ENCODE results near the gene MBOAT1. TPM values are rescaled to one million over a fixed set of nuclear protein-coding genes. Genes with fewer than 3 reads are reported as not detected.
"Not testable (repeated sequence)": the region's sequence is repeated elsewhere in the genome, so short reads cannot be mapped to it uniquely, and the experiment has no call there.

Gene MBOAT1
- total RNA-seq, 4 donors from 2014 or later: 0.61 to 1.8 (median 1.1) TPM

GRCh38 chr6:20246125-20246524, 33.9 kb upstream of the MBOAT1 start:
- TF ChIP-seq CTCF (IDR thresholded peaks at IDR 0.05 in 4 of 5, conservative IDR thresholded peaks at IDR 0.05 in 1 of 5): no peak
- TF ChIP-seq POLR2A (IDR thresholded peaks at IDR 0.05): no peak
- H3K9me3 ChIP-seq: no peaks in the 10 kb centered on the region
- no peaks in the 10 kb centered on the region for H3K27me3 ChIP-seq
- no peaks in the 10 kb centered on the region for H3K4me1 ChIP-seq
- in situ Hi-C loops (cut with MboI; ENCODE audit: low sequenced_read_pairs in 4 of 4) (no loop called here), intact Hi-C loops (cut with DNase I; ENCODE audit: low total_unique reads) (no loop called here)
- ATAC-seq (no peak), DNase-seq (no peak)
- H3K4me3 ChIP-seq: no peak overlapping the region
- H3K27ac ChIP-seq: no peak overlapping the region
- no peaks in the 10 kb centered on the region for H3K36me3 ChIP-seq

- ATAC-seq; in situ Hi-C loops (cut with MboI; ENCODE audit: low sequenced_read_pairs in 4 of 4); intact Hi-C loops (cut with DNase I; ENCODE audit: low total_unique reads); H3K27ac ChIP-seq; H3K4me1 ChIP-seq; DNase-seq; H3K9me3 ChIP-seq; H3K4me3 ChIP-seq; H3K27me3 ChIP-seq; H3K36me3 ChIP-seq: not testable (repeated sequence)
Measured at GRCh38 chr6:20244807-20245681, 32.8 kb upstream of the MBOAT1 start.

GRCh38 chr6:20243288-20243687, 31.0 kb upstream of the MBOAT1 start:
- in situ Hi-C loops (cut with MboI; ENCODE audit: low sequenced_read_pairs in 4 of 4) (no loop called here), intact Hi-C loops (cut with DNase I; ENCODE audit: low total_unique reads) (no loop called here)
- no peaks in the 10 kb centered on the region for H3K27me3 ChIP-seq
- H3K9me3 ChIP-seq: no peaks in the 10 kb centered on the region
- H3K36me3 ChIP-seq: no peaks in the 10 kb centered on the region
- ATAC-seq (no peak), DNase-seq (no peak)
- no peak overlapping the region for H3K27ac ChIP-seq
- H3K4me3 ChIP-seq: no peak overlapping the region
- no peaks in the 10 kb centered on the region for H3K4me1 ChIP-seq
- TF ChIP-seq CTCF (IDR thresholded peaks at IDR 0.05 in 4 of 5, conservative IDR thresholded peaks at IDR 0.05 in 1 of 5) (no peak), POLR2A (IDR thresholded peaks at IDR 0.05) (no peak)

GRCh38 chr6:20242397-20242796, 30.1 kb upstream of the MBOAT1 start:
- ATAC-seq: no peak
- no peak overlapping the region for H3K27ac ChIP-seq
- in situ Hi-C loops (cut with MboI; ENCODE audit: low sequenced_read_pairs in 4 of 4): no loop called here
- H3K4me1 ChIP-seq: no peaks in the 10 kb centered on the region
- intact Hi-C loops (cut with DNase I; ENCODE audit: low total_unique reads): no loop called here
- H3K36me3 ChIP-seq: no peaks in the 10 kb centered on the region
- no peak for DNase-seq
- no peaks in the 10 kb centered on the region for H3K27me3 ChIP-seq
- no peak overlapping the region for H3K4me3 ChIP-seq
- no peaks in the 10 kb centered on the region for H3K9me3 ChIP-seq
- TF ChIP-seq CTCF (IDR thresholded peaks at IDR 0.05 in 4 of 5, conservative IDR thresholded peaks at IDR 0.05 in 1 of 5): no peak
- TF ChIP-seq POLR2A (IDR thresholded peaks at IDR 0.05): no peak

GRCh38 chr6:20241102-20241501, 28.8 kb upstream of the MBOAT1 start:
- H3K4me1 ChIP-seq: no peaks in the 10 kb centered on the region
- no peaks in the 10 kb centered on the region for H3K9me3 ChIP-seq
- in situ Hi-C loops (cut with MboI; ENCODE audit: low sequenced_read_pairs in 4 of 4): no loop called here
- no peaks in the 10 kb centered on the region for H3K27me3 ChIP-seq
- H3K4me3 ChIP-seq: no peak overlapping the region
- DNase-seq: no peak
- intact Hi-C loops (cut with DNase I; ENCODE audit: low total_unique reads): no loop called here
- no peak for ATAC-seq
- H3K27ac ChIP-seq: no peak overlapping the region
- TF ChIP-seq POLR2A (IDR thresholded peaks at IDR 0.05) (no peak), CTCF (IDR thresholded peaks at IDR 0.05 in 4 of 5, conservative IDR thresholded peaks at IDR 0.05 in 1 of 5) (no peak)
- H3K36me3 ChIP-seq: no peaks in the 10 kb centered on the region

Measured in gastrocnemius medialis (tissue), 4 donors.